IMR-90 (cell line): ENCODE results near the gene CASP8AP2. TPM values are rescaled to one million over a fixed set of nuclear protein-coding genes. Genes with fewer than 3 reads are reported as not detected.

Experiments used
- ATAC-seq: fragments of 200-7000 bp; cut with Tn5 transposase; 2 replicates; pipeline ENCODE4 v1.9.1; 2020; ENCODE audit warnings: low read depth, mild to moderate bottlenecking, moderate library complexity
- BruUV-seq: library from RNA; stranded (reverse); fragments of 400-500 nt; replicated peaks from 2 replicates; lab custom pipeline; 2021; lab: Mats Ljungman, UMichigan
- CTCF ChIA-PET: fragments of 300-600 bp; formaldehyde crosslinking; extraction: SDS; loops from one replicate; lab custom pipeline; 2021; ENCODE audit warnings: antibody characterized with exemption; lab: Yijun Ruan, JAX
- POLR2A ChIA-PET: fragments of 300-600 bp; sonication (Branson Sonifier 250); formaldehyde crosslinking; loops from one replicate; lab custom pipeline; 2022; ENCODE audit warnings: antibody characterized with exemption; ENCODE audit not compliant: unreplicated experiment; lab: Charles Lee
- DNase-seq: peaks from one replicate; pipeline ENCODE4 v3.0.0; 2013
- H2AFZ ChIP-seq: replicated peaks from 2 replicates; pipeline ENCODE3; 2013; ENCODE audit warnings: low read length, mild to moderate bottlenecking; ENCODE audit not compliant: poor library complexity
- H2AK5ac ChIP-seq: 2 replicates; pipeline ENCODE4 v1.6.1; 2013; ENCODE audit warnings: low read depth, low read length, inconsistent platforms
- H2AK9ac ChIP-seq: replicated peaks from 2 replicates; pipeline ENCODE3; 2013; ENCODE audit warnings: mild to moderate bottlenecking, low read depth, low read length, moderate library complexity; ENCODE audit not compliant: poor library complexity
- H2BK120ac ChIP-seq: 2 replicates; pipeline ENCODE4 v1.6.1; 2013; ENCODE audit warnings: low read depth, low read length, inconsistent platforms
- H2BK15ac ChIP-seq: 3 replicates; pipeline ENCODE4 v1.6.1; 2013; ENCODE audit warnings: low read depth, low read length, inconsistent platforms
- H2BK20ac ChIP-seq: 2 replicates; pipeline ENCODE4 v1.6.1; 2013; ENCODE audit warnings: low read depth, mild to moderate bottlenecking, inconsistent platforms, low read length, moderate library complexity
- H2BK5ac ChIP-seq: 2 replicates; pipeline ENCODE4 v1.6.1; 2013; ENCODE audit warnings: mild to moderate bottlenecking, low read depth, low read length, inconsistent platforms; ENCODE audit not compliant: poor library complexity, severe bottlenecking
- H3K14ac ChIP-seq: replicated peaks from 2 replicates; pipeline ENCODE4 v1.6.1; 2013; ENCODE audit warnings: low read depth, low read length, inconsistent platforms
- H3K18ac ChIP-seq: 2 replicates; pipeline ENCODE4 v1.6.1; 2013; ENCODE audit warnings: low read depth, low read length, control low read depth
- H3K23ac ChIP-seq: 2 replicates; pipeline ENCODE4 v1.6.1; 2013; ENCODE audit warnings: low read depth, low read length, inconsistent platforms
- H3K27ac ChIP-seq: 2 replicates; pipeline ENCODE4 v1.5.1; 2013; ENCODE audit warnings: mild to moderate bottlenecking, control low read depth, low read length; ENCODE audit not compliant: insufficient read depth
- H3K27me3 ChIP-seq: 2 replicates; pipeline ENCODE4 v1.6.1; 2013; ENCODE audit warnings: low read length; ENCODE audit not compliant: control insufficient read depth, insufficient read depth
- H3K36me3 ChIP-seq: 2 replicates; pipeline ENCODE4 v1.6.1; 2013; ENCODE audit warnings: low read length, mixed read lengths; ENCODE audit not compliant: control insufficient read depth, insufficient read depth
- H3K4ac ChIP-seq: 2 replicates; pipeline ENCODE4 v1.6.1; 2013; ENCODE audit warnings: low read depth, low read length, inconsistent platforms
- H3K4me1 ChIP-seq: 2 replicates; pipeline ENCODE4 v1.6.1; 2013; ENCODE audit warnings: low read length, mixed read lengths; ENCODE audit not compliant: control insufficient read depth, insufficient read depth
- H3K4me2 ChIP-seq: 2 replicates; pipeline ENCODE4 v1.6.1; 2013; ENCODE audit warnings: low read depth, mild to moderate bottlenecking, control low read depth, low read length, moderate library complexity
- H3K4me3 ChIP-seq: 2 replicates; pipeline ENCODE4 v1.5.1; 2013; ENCODE audit warnings: low read depth, mild to moderate bottlenecking, control low read depth, low read length, moderate library complexity; ENCODE audit not compliant: insufficient read depth
- H3K56ac ChIP-seq: 2 replicates; pipeline ENCODE4 v1.6.1; 2013; ENCODE audit warnings: low read length, inconsistent platforms; ENCODE audit not compliant: insufficient read depth; ENCODE audit errors: extremely low read depth
- H3K79me1 ChIP-seq, 2 experiments: 2 replicates each; pipeline ENCODE4 v1.6.1; 2013; ENCODE audit warnings: low read length in 2 of 2, inconsistent platforms in 1 of 2, low read depth in 1 of 2
- H3K9ac ChIP-seq: 2 replicates; pipeline ENCODE4 v1.6.1; 2013; ENCODE audit warnings: low read depth, low read length, control low read depth
- H3K9me1 ChIP-seq: 2 replicates; pipeline ENCODE4 v1.6.1; 2013; ENCODE audit warnings: low read length, inconsistent platforms; ENCODE audit not compliant: insufficient read depth
- H3K9me3 ChIP-seq: 2 replicates; pipeline ENCODE4 v1.6.1; 2013; ENCODE audit warnings: low read length; ENCODE audit not compliant: control insufficient read depth, insufficient read depth
- H4K20me1 ChIP-seq: 2 replicates; pipeline ENCODE4 v1.6.1; 2013; ENCODE audit warnings: low read length, inconsistent platforms; ENCODE audit not compliant: insufficient read depth
- H4K5ac ChIP-seq: 2 replicates; pipeline ENCODE4 v1.6.1; 2013; ENCODE audit warnings: mild to moderate bottlenecking, low read depth, low read length, control low read depth
- H4K8ac ChIP-seq, 2 experiments: 2 replicates each; pipeline ENCODE4 v1.6.1; 2013; ENCODE audit warnings: low read depth in 2 of 2, low read length in 2 of 2, control low read depth in 1 of 2, inconsistent platforms in 1 of 2
- H4K91ac ChIP-seq: 2 replicates; pipeline ENCODE4 v1.6.1; 2013; ENCODE audit warnings: low read depth, low read length, inconsistent platforms; ENCODE audit not compliant: insufficient read depth
- BHLHE40 ChIP-seq: fragments of 150-350 bp; IDR thresholded peaks from 2 replicates; pipeline ENCODE4 v1.6.1; 2016; ENCODE audit warnings: mild to moderate bottlenecking, low read depth, low read length
- CEBPB ChIP-seq: IDR thresholded peaks from 2 replicates; pipeline ENCODE4 v1.6.1; 2012; ENCODE audit warnings: low read depth, low read length, improper control_type of control experiment
- CHD1 ChIP-seq: IDR thresholded peaks from 2 replicates; pipeline ENCODE4 v1.6.1; 2012; ENCODE audit warnings: low read depth, low read length, improper control_type of control experiment
- CTCF ChIP-seq: conservative IDR thresholded peaks from 2 replicates; pipeline ENCODE4 v1.5.1; 2012; ENCODE audit warnings: mild to moderate bottlenecking, low read depth, low read length, improper control_type of control experiment
- FOS ChIP-seq: fragments of 150-350 bp; IDR thresholded peaks from 2 replicates; pipeline ENCODE4 v1.6.1; 2016; ENCODE audit warnings: low read depth, low read length
- MAFK ChIP-seq: IDR thresholded peaks from 2 replicates; pipeline ENCODE4 v1.6.1; 2012; ENCODE audit warnings: low read depth, low read length, improper control_type of control experiment
- MAZ ChIP-seq: IDR thresholded peaks from 2 replicates; pipeline ENCODE4 v1.6.1; 2012; ENCODE audit warnings: low read depth, mild to moderate bottlenecking, low read length, improper control_type of control experiment, moderate library complexity, borderline replicate concordance
- MXI1 ChIP-seq: IDR thresholded peaks from 2 replicates; pipeline ENCODE4 v1.6.1; 2012; ENCODE audit warnings: low read depth, mild to moderate bottlenecking, low read length, moderate library complexity, borderline replicate concordance
- POLR2A ChIP-seq: IDR thresholded peaks from 2 replicates; pipeline ENCODE4 v1.6.1; 2012; ENCODE audit warnings: mild to moderate bottlenecking, low read depth, low read length
- RAD21 ChIP-seq: IDR thresholded peaks from 2 replicates; pipeline ENCODE4 v1.6.1; 2012; ENCODE audit warnings: low read length, improper control_type of control experiment
- RCOR1 ChIP-seq: IDR thresholded peaks from 2 replicates; pipeline ENCODE4 v1.6.1; 2012; ENCODE audit warnings: mild to moderate bottlenecking, low read length, improper control_type of control experiment; ENCODE audit not compliant: insufficient replicate concordance
- RFX5 ChIP-seq: IDR thresholded peaks from 2 replicates; pipeline ENCODE4 v1.8.0; 2012; ENCODE audit warnings: low read depth, mild to moderate bottlenecking, low read length, moderate library complexity
- SMC3 ChIP-seq: fragments of 150-350 bp; IDR thresholded peaks from 2 replicates; pipeline ENCODE4 v1.6.1; 2016; ENCODE audit warnings: low read depth, mild to moderate bottlenecking, antibody characterized with exemption, low read length, moderate library complexity
- USF2 ChIP-seq: fragments of 150-350 bp; IDR thresholded peaks from 2 replicates; pipeline ENCODE4 v1.6.1; 2017; ENCODE audit warnings: mild to moderate bottlenecking, antibody characterized with exemption, low read length, low read depth
- WGBS, 2 experiments: methylation state at CpG; one replicate each; pipeline versions ENCODE4 v1.1.5 to v1.1.7; 2013; ENCODE audit warnings: missing lambda C conversion rate in 2 of 2; ENCODE audit not compliant: insufficient read length in 1 of 2; ENCODE audit errors: extremely low coverage in 2 of 2; 5-methylcytosine and 5-hydroxymethylcytosine counted together
- dilution Hi-C: fragments of 300-500 bp; cut with HindIII; formaldehyde crosslinking; loops from one replicate; pipeline ENCODE4 v1.14.3; 2018; ENCODE audit warnings: low sequenced_read_pairs; ENCODE audit not compliant: unreplicated experiment
- in situ Hi-C: fragments of 300-500 bp; cut with MboI; formaldehyde crosslinking; loops from 3 replicates; pipeline ENCODE4 v1.14.3; 2019; ENCODE audit warnings: low sequenced_read_pairs, inconsistent platforms, mixed read lengths
- intact Hi-C: fragments of 100-400 bp; cut with micrococcal nuclease; formaldehyde crosslinking; loops from 2 replicates; pipeline ENCODE4 v1.10.0; 2022
- polyA plus RNA-seq, 3 experiments: library from polyadenylated mRNA; depleted of rRNA; stranded (reverse); fragments of >200 nt; gene quantifications; 2 replicates each; pipeline ENCODE4 v1.2.3, GENCODE V29; 2012; ENCODE audit warnings: low replicate concordance in 1 of 3
- total RNA-seq: library from RNA; depleted of rRNA; stranded (reverse); fragments of >200 nt; gene quantifications from 2 replicates; pipeline ENCODE4 v1.2.3, GENCODE V29; 2012

The CASP8AP2 gene
- total and polyA plus RNA-seq, 2 of the 4 experiments (the other 2 are of a cell fraction): 5.0 to 11.1 TPM

GRCh38 chr6:89862273-89862672, 32.6 kb downstream of the CASP8AP2 start:
- POLR2A ChIA-PET: no interaction called here

More at GRCh38 chr6:89862273-89862672, 32.6 kb downstream of the CASP8AP2 start:
- Histone ChIP-seq H3K14ac (no peak overlapping the region), H3K27me3 (no peaks in the 10 kb centered on the region), H2AFZ (no peak overlapping the region), H2AK9ac (no peak overlapping the region), H2BK5ac (no peak overlapping the region), H3K9me1 (no peaks in the 10 kb centered on the region), H3K18ac (no peak overlapping the region), H3K56ac (no peak overlapping the region), H3K23ac (no peak overlapping the region), H4K8ac (no peak overlapping the region), H3K9me3 (no peaks in the 10 kb centered on the region), H3K36me3 (peaks cover 27% of the 10 kb centered on the region), H3K4me2 (no peak overlapping the region), H3K4me3 (no peak overlapping the region), H2BK20ac (no peak overlapping the region), H3K9ac (no peak overlapping the region), H2BK15ac (no peak overlapping the region), H2AK5ac (no peak overlapping the region), H3K79me1 (peaks cover 0 to 3% of the 10 kb centered on the region in 2 experiments; a peak in 1 of 4 replicates), H4K91ac (no peak overlapping the region), H3K4ac (no peak overlapping the region), H3K27ac (no peak overlapping the region), H4K20me1 (no peaks in the 10 kb centered on the region), H4K5ac (no peak overlapping the region), H2BK120ac (no peak overlapping the region), H3K4me1 (no peaks in the 10 kb centered on the region)
- DNase-seq (no peak), ATAC-seq (no peak)
- CTCF ChIA-PET: no interaction called here
- intact Hi-C loops (no loop called here), in situ Hi-C loops (no loop called here), dilution Hi-C loops (no loop called here)
- no TSS peak for BruUV-seq
- no peak for TF ChIP-seq FOS
- TF ChIP-seq CTCF: no peak
- TF ChIP-seq MXI1: no peak
- no peak for TF ChIP-seq USF2
- TF ChIP-seq BHLHE40: no peak
- TF ChIP-seq CEBPB: no peak
- TF ChIP-seq POLR2A: no peak
- TF ChIP-seq MAFK: no peak
- no peak for TF ChIP-seq RCOR1
- no peak for TF ChIP-seq CHD1
- TF ChIP-seq MAZ: no peak
- no peak for TF ChIP-seq RFX5
- no peak for TF ChIP-seq SMC3
- TF ChIP-seq RAD21: no peak
- WGBS, 2 experiments: 100% methylated on average over 1 of the region's 5 CpGs; no CpG with 5 or more reads in 1 of the 2 experiments
